Activated CD8-positive, alpha-beta T cell treated with anti-CD3 and anti-CD28 coated beads for 36 hours (primary cell): ENCODE data around the gene SLC25A51. TPM values are rescaled to one million over a fixed set of nuclear protein-coding genes. Genes with fewer than 3 reads are reported as not detected.

ENCODE experiments used
- ATAC-seq: fragments of 200-7000 bp; cut with Tn5 transposase; one replicate; pipeline ENCODE4 v1.10.0; 2021; ENCODE audit warnings: mild to moderate bottlenecking, moderate library complexity
- CTCF ChIA-PET: fragments of 350-600 bp; sonication (Branson Sonifier 250); formaldehyde crosslinking; loops from one replicate; lab custom pipeline; 2021; ENCODE audit warnings: antibody characterized with exemption; lab: Charles Lee
- POLR2A ChIA-PET: fragments of 350-600 bp; sonication (Branson Sonifier 250); formaldehyde crosslinking; loops from one replicate; lab custom pipeline; 2021; ENCODE audit warnings: antibody characterized with exemption; lab: Charles Lee
- DNase-seq: peaks from one replicate; pipeline ENCODE4 v3.0.0-alpha.2; 2020
- H3K27ac Mint-ChIP-seq: one replicate; pipeline ENCODE4 v1.8.0; 2021; ENCODE audit warnings: mild to moderate bottlenecking, mixed read lengths
- H3K27me3 Mint-ChIP-seq: one replicate; pipeline ENCODE4 v1.8.0; 2021; ENCODE audit warnings: mixed read lengths
- H3K36me3 Mint-ChIP-seq: one replicate; pipeline ENCODE4 v1.8.0; 2021; ENCODE audit warnings: low read depth, mixed read lengths
- H3K4me1 Mint-ChIP-seq: one replicate; pipeline ENCODE4 v1.8.0; 2021; ENCODE audit warnings: low read depth, mixed read lengths
- H3K4me3 Mint-ChIP-seq: one replicate; pipeline ENCODE4 v1.8.0; 2021; ENCODE audit warnings: mild to moderate bottlenecking, moderate library complexity, mixed read lengths
- H3K9me3 Mint-ChIP-seq: one replicate; pipeline ENCODE4 v1.8.0; 2021; ENCODE audit warnings: mixed read lengths
- CTCF ChIP-seq: fragments of 200-600 bp; IDR thresholded peaks from one replicate; pipeline ENCODE4 v1.8.0; 2022; ENCODE audit warnings: antibody characterized with exemption, mild to moderate bottlenecking
- intact Hi-C: fragments of 100-400 bp; cut with micrococcal nuclease; formaldehyde crosslinking; loops from one replicate; pipeline ENCODE4 v1.10.0; 2022
- total RNA-seq, 2 experiments: library from RNA; stranded (reverse); gene quantifications; one replicate each; pipeline ENCODE4 v1.2.3, GENCODE V29; 2021

Gene SLC25A51
- total RNA-seq, 2 experiments from 2014 or later = 27.1 to 27.2 TPM

GRCh38 chr9:37905131-37905505, 1.2 kb upstream of the SLC25A51 start:
- Mint-ChIP-seq H3K27me3 (no peaks in the 10 kb centered on the region), H3K4me3 (peak overlapping the region; percentile 81), H3K4me1 (peaks cover 22% of the 10 kb centered on the region), H3K27ac (peak overlapping the region; percentile 84), H3K9me3 (no peaks in the 10 kb centered on the region), H3K36me3 (no peaks in the 10 kb centered on the region)
- TF ChIP-seq CTCF = no peak
- ChIA-PET CTCF (interaction anchor here (0.8 to 1.2 kb wide), 3 partner anchors 9 to 183 kb away, joined by 3 to 9 read pairs (median 4); partner anchors contain the start of gene EXOSC3), POLR2A (interaction anchor here (1.2 to 1.7 kb wide), 3 partner anchors 9 to 156 kb away, joined by 4 to 5 read pairs (median 5); no protein-coding TSS in a partner anchor)
- no peak for ATAC-seq
- no peak for DNase-seq
- intact Hi-C loops = no loop called here

- ChIA-PET POLR2A (interaction anchor here (1.2 to 1.7 kb wide), 3 partner anchors 10 to 156 kb away, joined by 4 to 5 read pairs (median 5); no protein-coding TSS in a partner anchor), CTCF (interaction anchor here (0.6 to 1.2 kb wide), 4 partner anchors 9 to 183 kb away, joined by 3 to 9 read pairs (median 4); partner anchors contain the start of gene EXOSC3)
- peak overlapping the region; percentile 81 for H3K4me3 Mint-ChIP-seq
- ATAC-seq (peak; percentile 2), DNase-seq (peak; percentile 35)
- H3K27me3 Mint-ChIP-seq = no peaks in the 10 kb centered on the region
- peak; percentile 47 for TF ChIP-seq CTCF
- H3K9me3 Mint-ChIP-seq = no peaks in the 10 kb centered on the region
- peak overlapping the region; percentile 84 for H3K27ac Mint-ChIP-seq
- intact Hi-C loops = no loop called here
- H3K36me3 Mint-ChIP-seq = no peaks in the 10 kb centered on the region
- H3K4me1 Mint-ChIP-seq = peaks cover 22% of the 10 kb centered on the region
Observed at GRCh38 chr9:37904445-37905130, 661 bp upstream of the SLC25A51 start.

DNA sequence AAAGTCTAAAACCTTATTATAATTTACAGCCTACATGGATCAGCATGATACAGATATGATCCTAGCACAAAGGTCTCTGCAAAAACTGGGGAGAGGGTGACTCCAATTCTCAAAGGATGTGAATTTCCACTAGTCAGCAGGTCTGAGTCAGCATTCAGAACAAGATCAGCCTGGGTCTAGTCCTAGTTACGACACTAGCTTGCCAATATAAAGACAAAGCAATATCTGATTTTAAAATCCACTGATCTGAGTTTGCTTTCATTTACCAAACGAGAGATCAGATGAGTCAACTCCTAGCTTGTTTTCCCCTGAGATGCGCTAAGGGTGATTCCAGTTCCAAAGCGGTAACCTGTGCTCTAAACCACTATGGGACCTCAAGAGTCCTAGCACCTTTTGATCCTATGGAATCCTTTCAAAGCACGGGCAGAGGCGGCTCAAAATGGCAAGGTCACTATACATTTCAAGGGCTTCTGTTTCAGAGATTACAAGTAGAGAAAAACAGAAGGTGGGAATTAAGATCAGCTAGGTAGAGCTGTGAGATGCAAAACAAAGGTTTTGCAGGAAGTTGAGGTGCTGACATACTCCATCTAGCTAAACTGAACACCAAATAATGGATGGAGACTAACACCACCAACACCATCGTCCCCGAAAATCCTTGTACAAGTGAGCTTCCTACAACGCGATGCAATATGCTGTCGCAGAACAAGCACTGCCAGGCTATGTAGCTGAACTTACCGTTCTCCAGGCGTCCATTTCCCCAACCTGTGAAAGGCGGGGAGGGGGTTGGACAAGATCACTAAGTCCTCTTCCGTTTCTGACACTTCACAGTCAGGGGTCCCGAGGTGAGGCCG, 906 bp downstream of the SLC25A51 start:
- H3K4me3 Mint-ChIP-seq = peak overlapping the region; percentile 81
- ATAC-seq (peak; percentile 3), DNase-seq (peak; percentile 12)
- POLR2A ChIA-PET = interaction anchor here (0.8 to 2.0 kb wide), 6 partner anchors 10 to 311 kb away, joined by 3 to 6 read pairs (median 4); partner anchors contain the start of genes SHB and TOMM5
- no peak for TF ChIP-seq CTCF
- peak overlapping the region; percentile 81 for H3K27ac Mint-ChIP-seq
- H3K36me3 Mint-ChIP-seq = peaks cover 5% of the 10 kb centered on the region
- H3K9me3 Mint-ChIP-seq = no peaks in the 10 kb centered on the region
- H3K27me3 Mint-ChIP-seq = no peaks in the 10 kb centered on the region
- CTCF ChIA-PET = interaction anchor here (1.0 to 2.6 kb wide), 6 partner anchors 9 to 185 kb away, joined by 3 to 21 read pairs (median 5); partner anchors contain the start of gene EXOSC3
- intact Hi-C loops = no loop called here
- peaks cover 22% of the 10 kb centered on the region for H3K4me1 Mint-ChIP-seq

GRCh38 chr9:37902131-37902530, 1.8 kb downstream of the SLC25A51 start:
- TF ChIP-seq CTCF = no peak
- no peak for DNase-seq
- Mint-ChIP-seq H3K4me3 (peak overlapping the region; percentile 31), H3K36me3 (peaks cover 10% of the 10 kb centered on the region), H3K9me3 (no peaks in the 10 kb centered on the region), H3K27me3 (no peaks in the 10 kb centered on the region), H3K27ac (no peak overlapping the region), H3K4me1 (peaks cover 26% of the 10 kb centered on the region)
- CTCF ChIA-PET = interaction anchor here (1.1 to 2.6 kb wide), 5 partner anchors 9 to 186 kb away, joined by 4 to 21 read pairs (median 5); no protein-coding TSS in a partner anchor
- ATAC-seq = no peak
- POLR2A ChIA-PET = interaction anchor here (2.0 kb wide), 1 partner anchor 9 kb away, joined by 6 read pairs; no protein-coding TSS in a partner anchor
- intact Hi-C loops = no loop called here
